ENCODE data around the gene SRD5A3.

Gene SRD5A3

GRCh38 chr4:55314141-55314820 lies 31.8 kb upstream of the SRD5A3 start:
- no peak for TF ChIP-seq CTCF (IDR thresholded peaks at IDR 0.05)

GRCh38 chr4:55318175-55319129 lies 27.6 kb upstream of the SRD5A3 start:
- TF ChIP-seq CTCF (IDR thresholded peaks at IDR 0.05): no peak

GRCh38 chr4:55321707-55322264 lies 24.3 kb upstream of the SRD5A3 start:
- TF ChIP-seq CTCF (IDR thresholded peaks at IDR 0.05): peak; percentile 62

GRCh38 chr4:55323375-55323774 lies 22.7 kb upstream of the SRD5A3 start:
- TF ChIP-seq CTCF (IDR thresholded peaks at IDR 0.05): no peak

- no peak for TF ChIP-seq CTCF (IDR thresholded peaks at IDR 0.05)
Observed at GRCh38 chr4:55326629-55327028, 19.4 kb upstream of the SRD5A3 start.

- no peak for TF ChIP-seq CTCF (IDR thresholded peaks at IDR 0.05)
Observed at GRCh38 chr4:55329012-55329411, 17.0 kb upstream of the SRD5A3 start.

GRCh38 chr4:55330241-55330640 lies 15.8 kb upstream of the SRD5A3 start:
- no peak for TF ChIP-seq CTCF (IDR thresholded peaks at IDR 0.05)

Measured in LNCAP (cell line).